A549 (cell line): ENCODE measurements around the gene MACROH2A2. TPM values are rescaled to one million over a fixed set of nuclear protein-coding genes. Genes with fewer than 3 reads are reported as not detected.
A peak's percentile ranks its signal among the peaks of the same experiment; 100 is the strongest.

Source experiments
- ATAC-seq, 2 experiments: fragments of 200-7000 bp in 1 of 2; fragments of >200 bp in 1 of 2; cut with Nextera tagmentation in 1 of 2; cut with Tn5 transposase in 1 of 2; 3 replicates each; pipeline versions ENCODE4 v1.8.0 to v1.9.1; 2018 to 2020; ENCODE audit warnings: mild to moderate bottlenecking in 1 of 2, moderate library complexity in 1 of 2
- CTCF ChIA-PET: fragments of 300-600 bp; sonication (Branson Sonifier 250); formaldehyde crosslinking; extraction: SDS; loops from one replicate; lab custom pipeline; 2021; ENCODE audit warnings: antibody characterized with exemption, inconsistent platforms; lab: Yijun Ruan, JAX
- POLR2A ChIA-PET: fragments of 350-600 bp; formaldehyde crosslinking; extraction: SDS; loops from one replicate; lab custom pipeline; 2021; ENCODE audit warnings: antibody characterized with exemption, inconsistent platforms; lab: Yijun Ruan, JAX
- DNase-seq, 2 experiments: peaks; one replicate each; pipeline versions ENCODE4 v3.0.0 to v3.0.0-alpha.2; 2011 to 2016; ENCODE audit warnings: low read depth in 1 of 2, low spot score in 1 of 2
- FAIRE-seq: peaks from 2 replicates; lab custom pipeline; 2011; peaks lifted over from hg19 to GRCh38; lab: Jason Lieb, UNC
- H3K27ac ChIP-seq, 2 experiments: fragments of >200 bp; sonication (Bioruptor Twin); formaldehyde crosslinking; 3 replicates each; pipeline ENCODE4 v1.5.1; 2016 to 2017
- H3K4me1 ChIP-seq: fragments of >200 bp; sonication (Bioruptor Twin); formaldehyde crosslinking; 3 replicates; pipeline ENCODE4 v1.6.1; 2016
- H3K4me2 ChIP-seq: fragments of >200 bp; sonication (Bioruptor Twin); formaldehyde crosslinking; 3 replicates; pipeline ENCODE4 v1.6.1; 2016
- H3K4me3 ChIP-seq: fragments of >200 bp; sonication (Bioruptor Twin); formaldehyde crosslinking; 3 replicates; pipeline ENCODE4 v1.5.1; 2016
- H3K9me3 ChIP-seq: fragments of >200 bp; sonication (Bioruptor Twin); formaldehyde crosslinking; 3 replicates; pipeline ENCODE4 v1.6.1; 2016
- BHLHE40 ChIP-seq: IDR thresholded peaks from 2 replicates; pipeline ENCODE4 v1.6.1; 2012; ENCODE audit warnings: low read depth, low read length, inconsistent platforms
- CBX2 ChIP-seq: fragments of 200-600 bp; sonication (generic); IDR thresholded peaks from 2 replicates; pipeline ENCODE4 v1.6.1; 2016; ENCODE audit warnings: low read depth, mild to moderate bottlenecking, borderline replicate concordance
- CBX8 ChIP-seq: fragments of 200-600 bp; sonication (generic); IDR thresholded peaks from 2 replicates; pipeline ENCODE4 v1.6.1; 2016
- CHD4 ChIP-seq: fragments of 200-600 bp; sonication (generic); IDR thresholded peaks from 2 replicates; pipeline ENCODE4 v1.6.1; 2016; ENCODE audit warnings: antibody characterized with exemption, mild to moderate bottlenecking, borderline replicate concordance
- ESRRA ChIP-seq: fragments of 150-350 bp; IDR thresholded peaks from 2 replicates; pipeline ENCODE4 v1.6.1; 2014; ENCODE audit warnings: mild to moderate bottlenecking, low read length, borderline replicate concordance
- FOSB ChIP-seq: fragments of 250-450 bp; sonication (Bioruptor Pico); IDR thresholded peaks from 2 replicates; pipeline ENCODE4 v1.5.0; 2020; ENCODE audit warnings: mild to moderate bottlenecking, moderate library complexity
- GATA3 ChIP-seq: IDR thresholded peaks from 2 replicates; pipeline ENCODE4 v1.6.1; 2012; ENCODE audit warnings: borderline replicate concordance
- HDAC2 ChIP-seq: fragments of 200-600 bp; sonication (generic); IDR thresholded peaks from 2 replicates; pipeline ENCODE4 v1.6.1; 2016
- JUNB ChIP-seq: fragments of >200 bp; sonication (Bioruptor Twin); formaldehyde crosslinking; IDR thresholded peaks from 2 replicates; pipeline ENCODE4 v1.6.1; 2016
- KDM1A ChIP-seq: fragments of 200-600 bp; sonication (generic); IDR thresholded peaks from 2 replicates; pipeline ENCODE4 v1.6.1; 2016; ENCODE audit warnings: low read depth, mild to moderate bottlenecking
- MAFK ChIP-seq: fragments of 450-650 bp; IDR thresholded peaks from 2 replicates; pipeline ENCODE4 v1.6.1; 2014; ENCODE audit not compliant: partially characterized antibody
- MYC ChIP-seq: IDR thresholded peaks from 2 replicates; pipeline ENCODE4 v1.6.1; 2012; ENCODE audit warnings: mild to moderate bottlenecking, inconsistent platforms, low read length, improper control_type of control experiment, borderline replicate concordance
- NPAS2 ChIP-seq: fragments of 250-450 bp; sonication (Bioruptor Pico); IDR thresholded peaks from 2 replicates; pipeline ENCODE4 v1.8.0; 2022; ENCODE audit warnings: mild to moderate bottlenecking, moderate library complexity, borderline replicate concordance
- NR3C1 ChIP-seq: fragments of >200 bp; sonication (Bioruptor Twin); formaldehyde crosslinking; IDR thresholded peaks from 3 replicates; pipeline ENCODE4 v1.6.1; 2017
- PHF8 ChIP-seq: fragments of 200-600 bp; sonication (generic); IDR thresholded peaks from 2 replicates; pipeline ENCODE4 v1.6.1; 2016; ENCODE audit warnings: low read depth, mild to moderate bottlenecking, antibody characterized with exemption, moderate library complexity, borderline replicate concordance
- POLR2AphosphoS2 ChIP-seq: conservative IDR thresholded peaks from 2 replicates; pipeline ENCODE4 v1.6.1; 2012; ENCODE audit warnings: low read length, improper control_type of control experiment, inconsistent platforms
- RARB ChIP-seq: fragments of 250-450 bp; sonication (Bioruptor Pico); IDR thresholded peaks from 2 replicates; pipeline ENCODE4 v1.8.0; 2021; ENCODE audit warnings: mild to moderate bottlenecking, moderate library complexity
- RCOR1 ChIP-seq: fragments of 150-350 bp; IDR thresholded peaks from 2 replicates; pipeline ENCODE4 v1.6.1; 2014; ENCODE audit warnings: antibody characterized with exemption, low read length, low read depth
- REST ChIP-seq: fragments of 200-600 bp; sonication (generic); IDR thresholded peaks from 2 replicates; pipeline ENCODE4 v1.6.1; 2016; ENCODE audit warnings: antibody characterized with exemption, mild to moderate bottlenecking, moderate library complexity
- SMC3 ChIP-seq: fragments of >200 bp; sonication (Bioruptor Twin); formaldehyde crosslinking; IDR thresholded peaks from 3 replicates; pipeline ENCODE4 v1.6.1; 2018; ENCODE audit warnings: inconsistent platforms
- ZC3H11A ChIP-seq: fragments of 450-650 bp; IDR thresholded peaks from 2 replicates; pipeline ENCODE4 v1.6.1; 2014; ENCODE audit warnings: antibody characterized with exemption, mild to moderate bottlenecking
- ZFP36 ChIP-seq: fragments of 450-650 bp; IDR thresholded peaks from 2 replicates; pipeline ENCODE4 v1.6.1; 2014; ENCODE audit warnings: borderline replicate concordance; ENCODE audit not compliant: partially characterized antibody
- ZNF302 ChIP-seq: fragments of 250-450 bp; sonication (Bioruptor Pico); IDR thresholded peaks from 2 replicates; pipeline ENCODE4 v1.9.0; 2021; ENCODE audit warnings: inconsistent platforms, mild to moderate bottlenecking, moderate library complexity
- WGBS: methylation state at CpG from one replicate; pipeline ENCODE4 v1.1.6; 2017; ENCODE audit errors: missing lambda C conversion rate; 5-methylcytosine and 5-hydroxymethylcytosine counted together
- polyA plus RNA-seq, 4 experiments: library from polyadenylated mRNA; depleted of rRNA in 3 of 4; stranded (reverse); fragments of >200 nt; fragmentation: RNase III in 1 of 4; extraction: RNeasy Plus Mini Kit Qiagen cat#74134 plus additional on column Dnase treatment in 1 of 4; gene quantifications; 2 replicates in 3 of 4; 3 replicates in 1 of 4; pipeline ENCODE4 v1.2.3, GENCODE V29; 2011 to 2017
- TF ChIP-seq, protein P1 (sequence below): fragments of 250-450 bp; sonication (Bioruptor Pico); IDR thresholded peaks from 2 replicates; pipeline ENCODE4 v1.5.0; 2021; ENCODE audit warnings: mild to moderate bottlenecking, moderate library complexity, borderline replicate concordance
- TF ChIP-seq, protein P2 (sequence below): fragments of 150-350 bp; IDR thresholded peaks from 2 replicates; pipeline ENCODE4 v1.6.1; 2014; ENCODE audit warnings: low read depth, mild to moderate bottlenecking, low read length

MACROH2A2 gene
- polyA plus RNA-seq, 2 of the 4 experiments (the other 2 are of a cell fraction), result 22.2 to 29.6 TPM

GRCh38 chr10:70074165-70074564 is 21.5 kb downstream of the MACROH2A2 start:
- Histone ChIP-seq H3K27ac (no peak overlapping the region), H3K4me1 (no peaks in the 10 kb centered on the region), H3K4me3 (no peak overlapping the region), H3K9me3 (no peaks in the 10 kb centered on the region), H3K4me2 (no peak overlapping the region)
- ChIA-PET POLR2A (no interaction called here), CTCF (interaction anchor here (1.5 kb wide), 1 partner anchor 42 kb away, joined by 5 read pairs; no protein-coding TSS in a partner anchor)
- FAIRE-seq, result no peak
- no peak for ATAC-seq
- WGBS, result 84% methylated on average over 2 of the region's 2 CpGs
- no peak for TF ChIP-seq KDM1A
- TF ChIP-seq MAFK, result peak; percentile 52
- no peak for TF ChIP-seq ZC3H11A
- DNase-seq, result no peak

DNA sequence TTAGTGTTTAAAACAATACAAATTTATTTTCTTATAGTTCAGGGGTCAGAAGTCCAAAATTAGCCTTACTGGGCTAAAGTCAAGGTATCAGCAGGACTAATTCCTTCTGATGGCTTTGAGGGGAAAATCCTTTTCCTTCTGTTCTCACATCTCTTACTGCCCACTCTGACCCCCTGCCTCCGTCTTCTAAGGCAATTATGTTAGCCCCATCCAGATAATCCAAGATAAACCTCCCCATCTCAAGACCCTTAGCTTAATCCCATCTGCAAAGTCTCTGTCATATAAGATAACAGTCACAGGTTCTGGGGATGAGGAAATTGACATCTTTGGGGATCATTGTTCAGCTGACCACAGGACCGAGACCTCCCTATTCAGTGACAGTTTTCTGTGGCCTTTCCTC is 22.3 kb downstream of the MACROH2A2 start:
- ATAC-seq, result no peak
- FAIRE-seq, result no peak
- no peaks in the 10 kb centered on the region for H3K9me3 ChIP-seq
- TF ChIP-seq CBX8 (no peak), ZC3H11A (no peak), BHLHE40 (no peak), NPAS2 (CRISPR knock-in tag) (no peak)
- TF ChIP-seq, all 56 proteins: peak for 0
- Histone ChIP-seq H3K4me2 (no peak overlapping the region), H3K27ac (no peak overlapping the region), H3K4me3 (no peak overlapping the region), H3K4me1 (no peaks in the 10 kb centered on the region)
- WGBS, result 91% methylated on average over 2 of the region's 2 CpGs
- POLR2A ChIA-PET, result no interaction called here
- no peak for DNase-seq
- CTCF ChIA-PET, result interaction anchor here (0.9 to 1.5 kb wide), 3 partner anchors 41 to 44 kb away, joined by 3 to 5 read pairs (median 4); no protein-coding TSS in a partner anchor

DNA sequence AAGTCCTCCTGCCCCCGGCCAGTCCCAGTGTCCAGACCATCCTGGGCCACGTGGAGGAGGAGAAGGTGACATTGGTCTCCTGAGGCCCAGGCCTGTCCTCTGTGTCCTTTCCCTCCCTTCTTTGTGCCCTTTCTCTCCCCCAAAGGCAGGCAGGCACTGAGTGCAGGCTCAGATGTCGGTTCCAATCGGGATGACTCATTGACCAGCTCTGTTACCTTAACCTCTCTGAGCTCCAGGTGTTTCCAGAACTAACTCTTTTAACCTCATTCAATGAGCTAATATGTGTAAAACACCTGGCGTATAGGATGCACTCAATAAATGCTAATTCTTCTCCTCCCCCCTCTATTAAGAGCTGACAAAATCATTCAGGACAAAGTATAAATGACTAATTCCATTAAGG is 25.7 kb downstream of the MACROH2A2 start:
- ChIA-PET POLR2A (no interaction called here), CTCF (interaction anchor here (1.0 to 2.4 kb wide), 4 partner anchors 11 to 309 kb away, joined by 4 to 12 read pairs (median 6); no protein-coding TSS in a partner anchor)
- Histone ChIP-seq H3K4me2 (no peak overlapping the region), H3K4me3 (no peak overlapping the region), H3K27ac (no peak overlapping the region), H3K4me1 (no peaks in the 10 kb centered on the region), H3K9me3 (no peaks in the 10 kb centered on the region)
- TF ChIP-seq NR3C1 (no peak), REST (no peak), FOSB (no peak), RARB (CRISPR knock-in tag) (no peak), CBX8 (no peak), PHF8 (no peak), RCOR1 (no peak), ZFP36 (no peak)
- TF ChIP-seq, protein P1, sequence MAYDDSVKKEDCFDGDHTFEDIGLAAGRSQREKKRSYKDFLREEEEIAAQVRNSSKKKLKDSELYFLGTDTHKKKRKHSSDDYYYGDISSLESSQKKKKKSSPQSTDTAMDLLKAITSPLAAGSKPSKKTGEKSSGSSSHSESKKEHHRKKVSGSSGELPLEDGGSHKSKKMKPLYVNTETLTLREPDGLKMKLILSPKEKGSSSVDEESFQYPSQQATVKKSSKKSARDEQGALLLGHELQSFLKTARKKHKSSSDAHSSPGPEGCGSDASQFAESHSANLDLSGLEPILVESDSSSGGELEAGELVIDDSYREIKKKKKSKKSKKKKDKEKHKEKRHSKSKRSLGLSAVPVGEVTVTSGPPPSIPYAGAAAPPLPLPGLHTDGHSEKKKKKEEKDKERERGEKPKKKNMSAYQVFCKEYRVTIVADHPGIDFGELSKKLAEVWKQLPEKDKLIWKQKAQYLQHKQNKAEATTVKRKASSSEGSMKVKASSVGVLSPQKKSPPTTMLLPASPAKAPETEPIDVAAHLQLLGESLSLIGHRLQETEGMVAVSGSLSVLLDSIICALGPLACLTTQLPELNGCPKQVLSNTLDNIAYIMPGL, result no peak
- no peak for FAIRE-seq
- no peak for DNase-seq
- 96% methylated on average over 5 of the region's 5 CpGs for WGBS
- ATAC-seq, result no peak

DNA sequence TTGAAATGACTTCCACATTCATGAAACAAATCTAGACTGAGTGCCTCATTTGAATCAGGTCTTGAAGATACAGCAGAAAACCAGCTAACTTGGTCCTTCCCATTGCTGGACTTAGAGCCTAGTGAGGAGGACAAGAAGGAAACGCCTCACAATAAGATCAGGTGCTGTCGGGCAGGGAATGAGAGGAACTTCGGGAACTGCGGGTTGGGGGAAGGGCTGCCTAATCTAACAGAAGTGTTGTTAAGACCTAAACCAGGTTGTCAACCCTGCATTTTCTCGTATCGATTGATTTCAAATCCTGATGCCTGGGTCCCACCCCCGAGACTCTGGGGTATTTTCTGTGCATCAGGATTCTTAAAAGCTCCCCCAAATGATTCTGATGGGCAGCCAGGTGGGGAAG is 26.3 kb downstream of the MACROH2A2 start:
- Histone ChIP-seq H3K4me1 (no peaks in the 10 kb centered on the region), H3K9me3 (no peaks in the 10 kb centered on the region), H3K4me3 (no peak overlapping the region), H3K4me2 (no peak overlapping the region), H3K27ac (no peak overlapping the region)
- ATAC-seq (no peak), FAIRE-seq (no peak), DNase-seq (no peak)
- WGBS, result 90% methylated on average over 7 of the region's 7 CpGs
- ChIA-PET POLR2A (interaction anchor here (1.1 kb wide), 1 partner anchor 67 kb away, joined by 3 read pairs; the partner anchor contains the start of gene TYSND1), CTCF (interaction anchor here (0.6 to 2.4 kb wide), 6 partner anchors 11 to 309 kb away, joined by 3 to 12 read pairs (median 4); no protein-coding TSS in a partner anchor)
- TF ChIP-seq, protein P2, sequence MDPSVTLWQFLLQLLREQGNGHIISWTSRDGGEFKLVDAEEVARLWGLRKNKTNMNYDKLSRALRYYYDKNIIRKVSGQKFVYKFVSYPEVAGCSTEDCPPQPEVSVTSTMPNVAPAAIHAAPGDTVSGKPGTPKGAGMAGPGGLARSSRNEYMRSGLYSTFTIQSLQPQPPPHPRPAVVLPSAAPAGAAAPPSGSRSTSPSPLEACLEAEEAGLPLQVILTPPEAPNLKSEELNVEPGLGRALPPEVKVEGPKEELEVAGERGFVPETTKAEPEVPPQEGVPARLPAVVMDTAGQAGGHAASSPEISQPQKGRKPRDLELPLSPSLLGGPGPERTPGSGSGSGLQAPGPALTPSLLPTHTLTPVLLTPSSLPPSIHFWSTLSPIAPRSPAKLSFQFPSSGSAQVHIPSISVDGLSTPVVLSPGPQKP, result no peak
- no peak for TF ChIP-seq POLR2AphosphoS2
- TF ChIP-seq ZFP36, result no peak
- TF ChIP-seq SMC3, result no peak
- TF ChIP-seq GATA3, result no peak
- no peak for TF ChIP-seq HDAC2
- TF ChIP-seq ESRRA, result no peak
- TF ChIP-seq RARB (CRISPR knock-in tag), result no peak
- no peak for TF ChIP-seq BHLHE40
- TF ChIP-seq ZNF302 (CRISPR knock-in tag), result no peak
- no peak for TF ChIP-seq MAFK
- TF ChIP-seq JUNB, result no peak
- no peak for TF ChIP-seq NPAS2 (CRISPR knock-in tag)
- no peak for TF ChIP-seq CHD4
- TF ChIP-seq MYC, result no peak
- TF ChIP-seq CBX2, result no peak
